Stimulated activated CD4-positive, alpha-beta T cell treated with anti-CD3 and anti-CD28 coated beads, Interleukin-1b, Interleukin-23, amount 100 ng/mL, for 48 hours (primary cell): Measurements from ENCODE around the gene THOC3.
"Not testable (repeated sequence)": the region's sequence is repeated elsewhere in the genome, so short reads cannot be mapped to it uniquely, and the experiment has no call there.

Experiments
- DNase-seq: peaks from one replicate; pipeline ENCODE4 v3.0.0-alpha.2; 2020

Gene THOC3

GRCh38 chr5:175938489-175938888 lies 29.6 kb downstream of the THOC3 start:
- not testable (repeated sequence) for DNase-seq

GRCh38 chr5:175928752-175929151 lies 39.4 kb downstream of the THOC3 start:
- DNase-seq = not testable (repeated sequence)

- not testable (repeated sequence) for DNase-seq
Measured at GRCh38 chr5:175925106-175925505, 43.0 kb downstream of the THOC3 start.

DNA sequence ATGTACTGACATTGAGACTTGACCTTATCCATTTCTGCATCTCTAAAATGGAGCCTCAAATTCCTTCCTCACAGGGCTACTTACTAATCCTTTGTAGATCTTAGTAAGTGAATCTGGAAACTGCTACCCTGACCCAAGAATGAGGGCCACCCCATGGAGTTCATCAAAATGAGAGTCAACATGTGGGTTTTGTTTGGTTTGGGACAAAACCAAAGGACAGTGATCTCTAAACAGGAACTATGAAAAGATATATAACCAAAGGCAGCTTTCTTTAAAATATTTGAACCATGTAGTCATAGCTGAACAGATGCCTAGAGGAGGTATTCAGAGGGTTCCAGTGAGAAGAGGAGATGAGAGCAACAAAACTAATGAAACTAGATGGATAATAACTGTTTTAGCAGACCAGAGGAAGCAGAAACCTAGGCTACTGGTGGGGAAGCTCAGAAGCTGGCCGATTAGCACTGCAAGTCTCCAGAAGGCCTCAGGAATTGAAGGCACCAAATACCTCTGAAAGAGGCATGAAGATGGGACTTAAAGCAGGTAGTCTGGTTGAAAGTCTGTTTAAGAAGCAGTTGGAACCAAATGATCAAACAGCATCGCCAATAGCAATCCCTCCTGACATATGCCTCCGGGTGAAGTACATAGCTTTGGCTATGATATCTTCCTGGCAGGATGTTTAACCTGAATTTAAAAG lies 45.8 kb downstream of the THOC3 start:
- DNase-seq = no peak

DNA sequence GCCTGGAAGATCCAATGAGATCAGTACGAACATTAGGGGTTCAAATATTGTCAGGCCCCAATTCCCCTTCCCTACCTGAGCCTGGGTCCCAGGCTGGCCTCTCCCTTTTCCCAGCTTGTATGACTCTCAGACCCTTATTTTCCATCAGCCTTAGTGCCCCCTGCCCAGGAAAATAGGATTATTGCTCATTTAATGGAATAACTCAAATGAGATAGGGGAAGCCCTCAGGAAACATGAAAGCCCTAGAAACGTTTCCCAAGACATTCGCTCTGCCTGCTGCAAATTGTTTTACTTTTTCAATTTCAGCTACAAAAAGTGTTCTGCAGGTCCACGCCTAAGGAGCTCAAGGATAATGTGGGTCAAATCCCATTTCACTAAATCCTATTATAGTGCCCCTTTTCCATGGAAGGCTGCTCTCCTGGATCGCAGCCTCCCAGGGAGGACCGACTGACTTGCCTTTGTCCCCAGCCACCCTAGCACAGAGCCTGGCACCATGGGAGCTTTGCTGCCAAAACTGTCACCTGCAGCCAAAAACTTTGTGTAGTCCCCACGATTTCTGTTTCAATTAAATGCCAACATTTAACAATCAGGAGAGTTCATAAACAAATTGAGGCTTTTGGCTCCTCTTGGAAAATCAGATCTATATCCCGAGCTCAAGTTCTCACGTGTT lies 46.9 kb downstream of the THOC3 start:
- no peak for DNase-seq

GRCh38 chr5:175920231-175920811 lies 47.8 kb downstream of the THOC3 start:
- DNase-seq = no peak

GRCh38 chr5:175915066-175916037 lies 52.8 kb downstream of the THOC3 start:
- not testable (repeated sequence) for DNase-seq

DNA sequence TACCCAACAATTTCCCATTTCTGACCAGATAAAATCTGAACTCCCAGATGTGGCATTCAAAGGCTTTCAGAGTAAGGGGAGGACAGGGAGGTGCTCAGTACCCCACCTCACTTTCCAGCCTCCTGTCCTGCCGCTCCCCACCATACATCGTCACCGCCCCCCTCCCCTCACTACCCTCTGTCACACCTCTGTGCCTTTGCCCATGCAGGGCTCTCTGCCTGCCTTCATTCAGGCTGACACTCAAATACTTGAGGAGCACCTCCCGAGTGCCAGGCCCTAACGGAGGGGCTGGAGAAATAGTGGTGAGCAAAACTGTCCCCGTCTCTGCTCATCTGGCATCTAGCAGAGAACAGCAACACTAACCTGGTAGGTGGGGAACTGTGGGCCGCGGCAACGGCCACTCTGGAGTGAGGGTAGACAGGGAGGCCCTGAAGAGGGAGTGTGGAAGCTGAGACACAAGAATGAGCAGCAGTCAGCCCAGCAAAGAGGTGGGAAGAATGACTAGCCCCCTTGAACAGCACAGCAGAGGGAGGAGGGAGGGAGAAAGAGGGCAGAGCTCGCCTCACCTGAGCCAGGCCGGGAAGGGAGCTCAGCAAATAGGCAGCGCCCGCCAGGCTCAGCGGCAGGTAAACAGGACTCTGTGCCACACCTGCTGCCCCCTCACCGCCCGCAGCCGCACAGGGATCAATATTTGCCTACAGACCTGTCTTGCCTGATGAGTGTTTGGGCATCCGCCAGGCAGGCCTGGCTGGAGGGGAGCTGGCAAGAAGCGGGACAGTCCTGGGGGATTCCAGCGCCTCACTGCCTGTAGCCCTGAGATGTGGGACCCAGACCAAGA lies 54.1 kb downstream of the THOC3 start:
- DNase-seq = not testable (repeated sequence)

- DNase-seq = not testable (repeated sequence)
Measured at GRCh38 chr5:175910072-175910471, 58.0 kb downstream of the THOC3 start.
